HG02763 (cell line): Measurements from ENCODE around the gene RAP1GAP.

Experiments
- ATAC-seq: cut with Tn5 transposase; IDR thresholded peaks from one replicate; pipeline ENCODE4 v1.9.1; 2021; ENCODE audit warnings: mild to moderate bottlenecking, moderate library complexity; ENCODE audit not compliant: unreplicated experiment

RAP1GAP gene

GRCh38 chr1:21663248-21663950, 5.8 kb downstream of the RAP1GAP start:
- ATAC-seq = no peak

- no peak for ATAC-seq
Measured at GRCh38 chr1:21662426-21663247, 6.5 kb downstream of the RAP1GAP start.

DNA sequence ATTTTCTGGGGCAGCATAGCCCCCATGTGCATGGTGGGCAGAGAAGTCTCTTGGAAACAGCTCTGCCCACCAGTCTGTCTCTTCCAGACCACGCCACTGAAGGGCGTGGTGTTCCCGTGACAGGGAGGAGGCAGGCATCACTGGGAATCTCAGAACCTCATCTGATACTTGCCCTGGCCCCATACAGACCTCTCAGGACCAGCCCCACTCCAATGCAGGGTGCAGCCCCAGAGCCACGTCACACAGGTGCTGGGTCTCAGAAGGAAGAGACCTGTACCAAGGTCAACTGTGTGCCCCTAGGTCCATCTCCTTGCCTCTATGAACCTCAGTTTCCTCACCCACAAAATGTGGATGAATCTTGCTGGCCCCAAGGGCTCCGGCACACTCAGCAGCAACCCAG, 7.3 kb downstream of the RAP1GAP start:
- ATAC-seq = no peak

DNA sequence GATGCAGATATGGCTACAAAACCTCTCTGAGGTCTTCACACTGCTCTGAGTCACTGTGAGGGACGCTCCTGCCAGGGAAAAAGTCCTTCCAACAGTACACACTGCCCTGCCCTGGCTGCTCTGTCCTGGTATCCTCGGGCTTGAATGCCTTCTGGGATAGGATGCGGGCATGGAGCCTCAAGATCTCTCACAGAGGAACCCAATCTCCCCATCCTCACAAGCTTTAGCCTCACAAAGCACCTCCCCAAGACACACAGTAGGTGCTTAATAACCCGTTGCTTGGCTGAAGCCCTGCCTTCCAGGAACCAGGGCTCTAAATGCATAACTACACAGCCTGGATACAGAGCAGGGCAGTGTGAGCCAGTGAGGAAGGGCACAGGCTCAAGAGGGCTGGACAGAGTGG, 9.2 kb downstream of the RAP1GAP start:
- ATAC-seq = no peak

DNA sequence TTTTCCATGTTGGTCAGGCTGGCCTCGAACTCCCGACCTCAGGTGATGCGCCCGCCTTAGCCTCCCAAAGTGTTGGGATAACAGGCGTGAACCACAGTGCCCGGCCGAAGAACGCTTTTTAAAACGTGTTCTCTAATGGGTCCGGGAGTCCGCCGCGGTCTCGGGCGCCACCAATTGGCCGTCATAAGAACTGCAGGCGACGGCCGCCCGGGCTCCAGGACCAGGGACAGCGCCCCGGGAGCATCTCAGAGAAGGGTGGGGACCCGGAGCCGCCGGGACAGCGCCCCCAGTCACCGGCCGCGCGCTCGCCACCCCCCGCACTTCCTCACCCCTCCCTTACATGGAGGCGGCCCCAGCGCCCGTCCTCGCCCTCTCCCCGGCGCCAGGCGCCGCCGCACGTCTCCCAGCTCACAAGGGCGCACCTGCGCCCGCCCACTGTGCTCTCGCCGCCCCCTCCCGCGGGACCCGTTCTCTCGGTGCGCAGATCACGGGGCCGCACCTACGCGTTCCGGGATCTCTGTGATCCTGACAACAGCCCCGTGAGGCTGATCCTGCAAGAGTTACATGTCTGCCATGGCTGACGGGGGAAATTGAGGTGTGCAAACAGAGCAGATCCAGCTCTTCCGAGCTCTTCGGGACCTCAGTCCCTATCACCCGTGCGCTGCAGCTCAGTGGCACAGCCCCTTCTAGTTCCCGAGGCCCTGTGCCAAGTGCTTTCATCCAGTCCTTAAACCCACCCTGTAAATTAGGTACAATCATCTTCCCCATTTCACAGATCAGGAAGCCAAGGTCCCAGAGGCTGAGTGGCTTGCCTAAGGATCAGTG, 9.8 kb downstream of the RAP1GAP start:
- ATAC-seq = peak; percentile 40

DNA sequence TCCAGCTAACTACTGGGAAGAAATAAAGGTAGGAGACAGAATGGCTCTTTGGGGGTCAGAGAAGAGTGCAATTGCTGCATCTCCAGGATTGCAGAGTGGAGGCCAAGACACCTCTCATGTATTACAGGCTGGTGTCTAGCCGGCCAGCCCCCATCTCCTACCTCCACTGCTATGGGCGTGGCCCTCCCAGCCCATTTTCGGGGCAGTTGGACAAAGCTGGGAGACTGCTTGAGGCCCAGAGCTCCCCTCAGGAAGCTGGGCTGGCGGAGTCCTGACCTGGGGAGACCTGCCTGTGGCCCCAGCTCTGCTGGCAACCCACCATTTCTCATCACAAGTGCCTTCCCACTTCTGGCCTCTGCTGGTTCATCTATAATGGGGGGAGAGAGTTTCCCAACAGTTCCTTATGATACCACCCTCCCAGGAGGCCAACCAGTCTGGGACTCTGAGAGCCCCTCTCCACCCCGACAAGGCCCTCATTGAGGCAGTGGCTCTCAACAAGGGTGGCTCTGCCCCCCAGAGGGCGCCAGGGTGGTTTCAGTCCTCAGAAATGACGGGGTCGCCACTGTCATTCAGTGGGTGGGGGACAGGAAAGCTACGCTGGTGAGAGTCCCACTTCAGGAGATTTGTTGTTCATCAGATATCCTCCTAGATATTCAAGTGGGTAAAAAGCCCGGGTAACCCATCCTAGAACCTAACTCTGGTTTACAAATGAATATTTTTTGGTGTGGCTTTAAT, 11.5 kb downstream of the RAP1GAP start:
- ATAC-seq = no peak

DNA sequence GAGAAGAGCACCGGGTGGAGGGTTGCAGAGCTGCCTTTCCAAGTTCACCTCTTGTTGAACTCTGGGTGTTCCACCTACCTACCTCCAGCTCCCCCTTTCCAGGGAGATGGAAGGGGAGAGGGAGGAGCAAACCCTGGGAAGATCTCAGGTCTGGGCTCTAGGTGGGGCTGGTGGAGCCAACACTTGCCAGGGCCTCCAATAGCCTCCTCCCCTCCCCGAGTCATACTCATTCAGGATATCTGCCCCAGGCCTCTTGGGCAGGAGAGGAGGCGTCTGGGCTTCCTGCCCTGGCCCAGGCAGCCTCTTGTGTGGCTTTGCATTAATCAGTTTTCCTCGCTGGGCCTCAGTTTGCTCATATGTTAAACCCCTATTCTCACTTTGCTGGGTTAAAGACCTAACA, 13.4 kb downstream of the RAP1GAP start:
- no peak for ATAC-seq

- no peak for ATAC-seq
Measured at GRCh38 chr1:21655259-21655658, 13.9 kb downstream of the RAP1GAP start.

DNA sequence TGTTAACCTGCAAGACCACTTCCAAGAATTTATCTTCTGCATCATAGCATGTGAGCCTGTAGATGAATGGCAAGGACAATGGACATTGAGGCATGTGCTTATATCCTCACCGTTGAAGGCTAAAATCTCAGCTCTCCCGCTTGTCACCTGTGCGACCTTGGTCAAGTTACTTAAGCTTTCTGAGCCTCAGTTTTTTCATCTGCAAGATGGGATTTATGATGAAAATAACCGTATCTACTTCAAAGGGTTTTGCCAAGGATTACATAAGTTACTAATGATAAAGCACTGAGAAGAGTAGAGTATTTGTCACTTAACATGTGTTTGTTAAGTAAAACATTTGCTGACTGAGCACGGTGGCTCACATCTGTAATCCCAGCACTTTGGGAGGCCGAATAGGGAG, 14.9 kb downstream of the RAP1GAP start:
- ATAC-seq = no peak

GRCh38 chr1:21653744-21654100, 15.4 kb downstream of the RAP1GAP start:
- ATAC-seq = no peak

- no peak for ATAC-seq
Measured at GRCh38 chr1:21652937-21653743, 16.0 kb downstream of the RAP1GAP start.

- no peak for ATAC-seq
Measured at GRCh38 chr1:21652101-21652936, 16.8 kb downstream of the RAP1GAP start.

DNA sequence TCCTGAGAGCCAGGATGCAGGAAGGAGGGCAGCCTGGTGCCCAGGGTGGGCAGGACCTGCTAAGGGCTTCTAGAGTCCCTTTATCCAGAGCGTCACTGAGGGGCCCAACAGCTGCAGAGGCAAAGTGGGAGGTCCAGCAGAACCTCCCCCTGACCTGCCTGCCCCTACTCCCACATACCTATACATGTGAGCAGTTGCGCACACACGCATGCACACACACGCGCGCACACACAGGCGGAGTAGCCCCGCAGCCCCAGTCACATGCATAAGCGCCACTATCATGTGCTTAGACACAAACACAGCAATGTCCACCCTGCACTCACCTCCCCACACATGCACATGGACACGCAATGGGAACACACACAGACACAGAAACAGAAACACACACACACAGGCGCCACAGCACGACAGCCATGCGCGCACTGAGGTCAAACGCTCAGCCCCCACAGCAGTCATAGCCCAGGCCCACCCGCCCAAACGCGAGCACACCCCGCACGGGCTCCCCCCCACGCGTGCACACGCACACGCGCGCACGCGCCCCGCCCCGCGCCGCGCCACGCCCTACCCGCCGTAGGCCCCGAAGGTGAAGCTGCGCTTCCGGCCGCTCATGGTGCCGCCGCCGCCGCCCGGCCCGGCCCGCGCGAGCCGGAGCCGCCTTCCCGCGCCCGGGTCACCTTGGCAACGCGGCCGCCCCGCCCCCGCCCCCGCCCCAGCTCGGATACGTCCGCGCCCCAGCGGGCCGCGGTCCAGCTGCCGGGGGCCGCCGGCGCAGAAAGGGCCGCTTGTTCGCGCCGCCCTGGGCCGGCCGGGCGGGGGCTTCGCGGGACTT, 17.7 kb downstream of the RAP1GAP start:
- no peak for ATAC-seq

DNA sequence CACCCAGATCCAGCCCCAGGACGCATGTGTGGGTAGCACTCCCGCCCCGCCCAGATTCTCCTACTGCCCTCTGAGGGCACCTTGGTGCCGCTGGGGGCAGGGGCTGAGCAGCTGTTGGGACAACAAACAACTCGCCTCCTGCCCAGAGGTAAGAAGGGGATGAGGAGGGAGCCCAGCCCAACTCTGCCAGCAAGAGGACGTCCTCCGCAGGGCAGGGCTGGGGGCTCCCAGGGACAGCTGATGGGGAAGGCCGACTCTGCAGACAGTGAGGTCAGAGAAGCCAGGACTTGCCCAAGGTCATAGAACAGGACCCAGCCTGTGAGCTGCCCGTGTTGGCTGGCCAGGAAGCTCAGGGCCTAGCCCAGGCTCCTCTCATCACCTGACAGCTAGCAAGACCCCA, 18.8 kb downstream of the RAP1GAP start:
- no peak for ATAC-seq

- no peak for ATAC-seq
Measured at GRCh38 chr1:21649315-21649714, 19.8 kb downstream of the RAP1GAP start.

GRCh38 chr1:21648791-21649190, 20.4 kb downstream of the RAP1GAP start:
- no peak for ATAC-seq

- no peak for ATAC-seq
Measured at GRCh38 chr1:21648352-21648730, 20.8 kb downstream of the RAP1GAP start.
